Effector CD8-positive, alpha-beta T cell (primary cell): Measurements from ENCODE around the gene BCR.

Experiments
- DNase-seq: peaks from one replicate; lab custom pipeline; 2025; lab: John Stamatoyannopoulos, UW

BCR gene

DNA sequence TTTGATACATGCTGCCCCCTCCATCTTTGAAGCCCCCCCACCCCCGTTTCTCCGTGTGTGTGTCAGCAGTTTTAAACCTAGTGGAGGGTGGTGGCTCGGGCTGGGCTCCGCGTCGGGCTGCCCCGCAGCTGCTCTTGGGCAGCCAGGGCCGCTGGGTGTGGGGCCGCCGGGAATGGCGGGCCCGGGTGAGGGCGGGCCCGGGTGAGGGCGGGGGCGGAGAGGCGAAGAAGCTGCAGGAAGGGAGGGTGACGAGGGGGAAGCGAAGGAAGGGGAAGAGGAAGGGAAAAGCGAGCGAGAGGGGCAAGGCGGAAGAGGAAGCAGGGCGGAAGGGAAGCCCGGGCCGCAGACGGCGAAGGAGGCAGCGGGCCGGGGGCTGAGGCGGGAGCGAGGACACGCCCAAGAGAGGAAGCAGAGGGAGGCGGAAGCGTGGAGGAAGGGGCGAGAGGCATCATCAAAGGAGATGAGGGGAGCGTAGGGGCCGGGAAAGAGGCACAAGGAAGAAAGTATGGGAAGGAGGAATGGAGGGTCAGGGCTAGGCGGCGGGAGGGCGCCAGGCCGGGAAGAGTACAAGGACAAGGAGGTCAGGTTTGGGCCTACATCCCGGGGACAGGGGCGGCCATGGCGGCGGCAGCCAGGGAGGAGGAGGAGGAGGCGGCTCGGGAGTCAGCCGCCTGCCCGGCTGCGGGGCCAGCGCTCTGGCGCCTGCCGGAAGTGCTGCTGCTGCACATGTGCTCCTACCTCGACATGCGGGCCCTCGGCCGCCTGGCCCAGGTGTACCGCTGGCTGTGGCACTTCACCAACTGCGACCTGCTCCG lies 82.4 kb downstream of the BCR start:
- no peak for DNase-seq

- DNase-seq = no peak
Measured at GRCh38 chr22:23263651-23264555, 83.6 kb downstream of the BCR start.

DNA sequence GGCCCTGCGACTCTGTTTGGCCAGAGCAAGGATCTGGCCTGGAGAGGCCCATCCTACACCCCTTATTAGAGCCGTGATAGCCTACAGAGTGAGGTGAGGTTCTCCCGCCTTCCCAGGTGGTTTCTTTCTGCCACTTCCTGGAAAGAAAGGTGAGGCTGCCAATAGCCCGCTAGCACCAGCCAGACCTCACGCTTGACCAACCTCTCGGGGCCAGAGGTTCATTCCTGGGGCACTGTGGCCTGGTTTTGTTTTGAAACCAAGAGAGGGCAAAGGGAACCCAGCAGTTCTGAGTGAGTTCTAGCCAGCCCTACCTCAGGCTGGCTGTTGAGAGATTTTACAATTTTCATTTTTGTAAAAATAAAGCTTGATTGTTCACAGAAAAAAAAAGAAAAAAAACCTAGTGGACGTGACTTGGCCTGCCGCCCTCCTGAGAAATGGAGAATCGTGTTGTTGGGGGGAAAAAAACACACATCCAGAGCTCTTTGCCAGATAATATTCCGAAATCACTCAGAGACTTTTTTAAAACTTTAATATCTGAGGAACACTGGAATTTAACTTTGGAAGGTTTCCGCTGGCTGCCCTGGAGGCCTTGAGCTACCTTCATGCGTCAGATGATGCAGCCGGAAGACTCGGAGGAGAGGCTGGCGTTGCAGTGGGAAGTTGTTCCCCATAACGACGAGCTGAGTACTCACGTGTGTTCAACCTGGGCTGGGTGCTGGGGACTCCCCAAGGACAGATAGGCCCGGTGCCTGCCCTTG lies 84.5 kb downstream of the BCR start:
- no peak for DNase-seq

- no peak for DNase-seq
Measured at GRCh38 chr22:23265368-23265700, 85.0 kb downstream of the BCR start.

DNA sequence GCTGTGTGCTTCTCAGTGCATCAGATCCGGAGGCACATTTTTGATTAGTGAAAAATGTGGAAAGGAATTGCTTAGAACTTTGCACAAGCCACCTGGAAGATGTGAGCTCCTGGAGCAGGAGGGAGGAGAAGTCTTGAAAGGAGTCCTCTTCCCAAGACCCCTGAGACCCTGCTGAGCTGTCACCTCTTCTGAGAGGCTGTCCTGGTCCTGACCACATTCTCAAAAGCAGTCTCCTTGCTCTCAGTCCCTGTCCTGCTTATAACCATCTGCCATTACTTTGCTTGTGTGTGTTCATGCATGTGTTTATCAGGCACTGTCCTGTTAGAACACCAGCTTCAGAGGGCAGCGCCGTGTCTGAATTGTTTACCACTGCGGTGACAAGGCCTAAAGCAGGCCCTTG lies 86.5 kb downstream of the BCR start:
- DNase-seq = no peak

GRCh38 chr22:23267226-23268043 lies 87.1 kb downstream of the BCR start:
- DNase-seq = no peak

DNA sequence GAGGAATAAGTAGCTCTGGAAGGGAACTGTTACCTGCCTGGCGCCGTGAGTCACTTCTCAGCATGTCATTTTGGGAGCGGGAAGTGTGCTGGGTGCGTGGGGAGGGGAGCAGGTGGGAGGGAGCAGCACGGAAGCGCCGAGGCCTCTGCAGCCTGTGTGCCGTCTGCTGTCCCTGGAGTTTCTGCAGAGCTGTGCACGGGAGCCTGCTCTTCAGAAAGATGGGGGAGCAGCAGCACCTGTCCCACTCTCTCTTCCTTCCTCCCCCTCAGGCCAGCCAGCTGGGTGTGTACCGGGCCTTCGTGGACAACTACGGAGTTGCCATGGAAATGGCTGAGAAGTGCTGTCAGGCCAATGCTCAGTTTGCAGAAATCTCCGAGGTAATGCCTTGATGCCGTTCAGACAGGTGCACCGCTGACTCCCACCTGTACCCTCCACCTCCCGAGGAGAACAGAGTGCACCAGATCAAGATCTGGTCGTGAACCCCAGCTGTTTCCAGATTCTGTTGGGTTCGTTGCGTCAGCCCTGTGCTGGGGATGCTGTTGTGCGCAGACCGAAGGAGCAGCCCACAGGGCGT lies 87.9 kb downstream of the BCR start:
- no peak for DNase-seq

DNA sequence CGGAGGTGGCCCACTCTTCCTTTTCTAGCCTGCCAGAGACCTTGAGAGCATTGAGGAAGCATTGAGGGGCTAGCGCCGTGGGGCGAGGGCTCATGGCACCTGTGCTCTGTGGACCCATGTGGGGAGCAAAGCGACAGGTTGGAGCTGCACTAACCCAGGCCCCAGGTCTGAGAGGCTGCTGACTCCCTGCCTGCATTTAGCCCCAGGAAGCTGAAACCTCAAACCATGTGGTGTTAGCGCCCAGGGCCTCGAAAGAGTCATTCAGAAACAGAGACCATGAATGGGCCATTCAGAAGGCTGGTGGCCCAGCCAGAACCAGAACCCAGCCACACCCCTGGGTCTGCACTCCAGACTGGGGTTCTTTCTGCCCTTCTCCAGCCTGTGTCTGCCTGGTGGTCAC lies 88.6 kb downstream of the BCR start:
- no peak for DNase-seq

DNA sequence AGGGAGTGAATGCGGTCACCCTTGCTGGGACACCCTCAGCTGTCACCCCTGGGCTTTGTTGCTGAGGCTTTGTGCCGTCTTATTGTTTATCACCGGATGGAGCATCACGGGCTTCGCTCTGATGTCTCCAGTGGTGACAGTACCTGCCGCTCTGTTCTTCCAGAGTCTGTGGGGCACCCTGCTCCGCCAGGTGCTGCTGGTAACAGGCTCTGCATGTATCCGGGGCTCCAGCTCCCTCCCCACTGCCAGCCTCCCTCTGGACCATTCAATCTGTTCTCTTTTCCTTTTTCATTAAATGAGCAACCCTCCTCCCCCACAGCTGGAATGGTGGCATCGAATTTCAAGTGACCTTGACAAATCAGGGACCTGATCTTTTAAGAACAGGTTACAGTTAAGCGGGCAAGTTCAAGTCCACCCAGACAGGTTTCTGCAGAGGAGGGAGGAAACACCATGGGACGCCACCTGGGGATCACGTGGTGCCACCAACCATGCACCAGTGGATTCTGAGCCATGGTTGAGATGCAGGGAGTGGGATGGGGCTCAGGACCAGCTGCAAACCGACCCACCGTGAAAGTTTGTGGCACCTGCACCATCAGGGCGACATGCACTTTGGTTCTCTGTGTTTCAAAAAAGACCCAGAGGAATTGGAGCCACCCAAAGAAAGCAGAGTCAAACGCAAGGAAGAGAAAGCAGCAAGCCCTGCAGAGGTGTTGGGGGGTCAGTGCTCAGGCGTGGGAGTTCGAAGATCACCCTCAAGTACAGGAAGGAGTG lies 89.3 kb downstream of the BCR start:
- DNase-seq = no peak

- DNase-seq = no peak
Measured at GRCh38 chr22:23270212-23270733, 90.0 kb downstream of the BCR start.

DNA sequence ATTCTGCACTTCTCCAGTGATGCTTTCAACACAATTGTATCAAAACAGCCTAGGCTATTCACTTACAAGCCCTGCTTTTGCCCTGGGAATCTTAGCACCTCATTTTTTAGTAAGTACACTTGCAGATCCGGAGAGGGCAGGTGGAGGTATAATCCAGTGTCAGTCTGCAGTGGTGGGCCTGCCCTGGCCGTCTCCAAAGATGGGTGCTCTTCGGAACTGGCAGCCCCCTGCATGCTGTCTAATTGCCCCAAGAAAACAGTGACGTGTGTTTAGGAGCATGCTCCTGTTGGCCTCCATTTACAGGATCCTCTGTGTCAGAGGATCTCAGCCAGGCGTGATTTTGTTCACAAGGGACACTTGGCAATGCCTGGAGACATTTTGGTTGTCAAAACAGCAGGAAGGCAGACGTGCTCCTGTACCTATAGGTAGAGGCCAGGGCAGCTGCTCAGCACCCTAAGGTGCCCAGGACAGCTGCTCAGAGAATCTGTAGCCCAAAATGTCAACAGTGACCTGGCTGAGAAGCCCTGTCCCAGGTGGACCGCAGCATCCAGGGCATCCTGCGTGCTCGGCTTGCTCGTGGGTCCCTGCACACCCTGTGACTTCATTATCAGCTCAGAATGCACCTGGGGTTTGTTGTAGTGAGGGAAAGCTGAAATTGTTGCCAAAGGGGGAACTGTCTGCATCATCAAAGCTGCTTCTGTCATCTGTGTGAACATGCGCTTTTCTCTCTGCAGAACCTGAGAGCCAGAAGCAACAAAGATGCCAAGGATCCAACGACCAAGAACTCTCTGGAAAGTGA lies 90.7 kb downstream of the BCR start:
- DNase-seq = no peak

DNA sequence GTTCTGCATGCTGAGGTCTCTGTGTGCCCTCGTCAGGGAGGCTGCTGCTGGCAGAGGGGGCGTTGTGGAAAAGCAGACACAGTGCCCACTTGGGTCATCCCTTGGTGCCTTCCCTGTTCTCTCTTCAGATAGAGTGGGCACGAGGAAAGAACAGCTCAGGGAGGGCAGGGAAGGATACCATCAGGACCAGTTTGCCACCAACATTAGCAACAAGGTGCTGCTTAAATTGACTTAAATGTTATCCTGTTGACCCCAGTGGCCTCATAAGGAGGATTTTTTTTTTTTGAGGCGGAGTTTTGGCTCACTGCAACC lies 91.2 kb downstream of the BCR start:
- DNase-seq = no peak

DNA sequence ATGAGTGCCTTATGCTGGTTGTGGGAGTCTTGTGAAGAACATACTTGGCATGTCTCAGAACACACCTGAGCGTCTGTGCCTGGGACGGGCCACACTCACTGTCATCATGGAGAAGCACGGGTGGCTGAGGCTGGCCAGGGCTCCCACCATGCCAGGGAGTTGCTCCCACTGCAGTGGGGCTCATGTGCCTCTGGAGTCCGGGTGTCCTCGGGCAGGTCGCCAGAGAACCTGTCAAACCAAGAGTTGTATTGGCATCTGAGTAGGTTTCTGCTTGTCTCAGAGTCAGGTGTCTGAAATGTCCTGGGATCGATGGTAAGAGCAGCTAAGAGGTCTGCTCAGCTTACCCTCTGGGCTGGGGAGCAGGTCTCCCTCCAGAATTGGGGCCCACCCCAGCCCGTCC lies 92.1 kb downstream of the BCR start:
- DNase-seq = no peak

GRCh38 chr22:23272834-23273233 lies 92.5 kb downstream of the BCR start:
- no peak for DNase-seq

GRCh38 chr22:23273445-23274145 lies 93.3 kb downstream of the BCR start:
- no peak for DNase-seq

GRCh38 chr22:23274146-23274526 lies 93.8 kb downstream of the BCR start:
- no peak for DNase-seq

DNA sequence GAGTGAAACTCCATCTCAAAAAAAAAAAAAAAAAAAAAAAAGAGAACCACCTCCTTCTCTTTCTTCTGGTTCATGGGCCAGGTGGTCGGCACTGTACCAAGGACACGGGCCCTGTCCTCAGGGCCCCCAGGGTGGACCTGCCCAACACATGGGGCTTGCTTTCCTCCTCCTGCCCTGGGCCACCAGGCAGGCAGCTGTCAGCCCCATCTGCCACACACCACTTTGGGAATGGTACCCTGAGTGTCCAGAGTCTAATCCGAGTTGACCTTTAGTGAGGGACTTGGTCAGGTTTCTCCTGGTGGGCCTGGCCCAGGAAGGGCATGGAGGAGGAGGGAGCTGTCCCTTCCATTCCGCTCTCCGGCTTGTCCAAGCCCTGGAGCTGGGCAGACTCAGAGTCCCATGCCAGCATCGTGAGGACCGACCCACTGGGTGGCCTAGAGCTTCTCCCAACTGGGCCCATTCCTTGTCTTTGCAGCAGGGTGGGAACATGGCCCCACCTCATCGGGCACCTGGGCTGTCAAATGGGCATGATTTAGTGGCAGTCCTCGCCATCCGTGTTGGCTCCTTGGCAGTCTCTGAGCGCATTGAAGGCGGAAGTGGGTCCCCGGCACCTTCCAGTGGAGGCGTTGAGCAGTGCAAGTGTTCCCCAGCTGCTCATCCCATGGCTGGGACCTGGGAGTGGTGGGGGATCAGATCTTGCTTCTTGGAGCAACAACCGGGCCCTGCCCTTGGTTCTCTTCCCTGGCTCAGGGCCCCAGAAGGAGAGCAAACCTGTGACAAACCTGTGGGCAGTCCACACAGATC lies 94.8 kb downstream of the BCR start:
- no peak for DNase-seq

DNA sequence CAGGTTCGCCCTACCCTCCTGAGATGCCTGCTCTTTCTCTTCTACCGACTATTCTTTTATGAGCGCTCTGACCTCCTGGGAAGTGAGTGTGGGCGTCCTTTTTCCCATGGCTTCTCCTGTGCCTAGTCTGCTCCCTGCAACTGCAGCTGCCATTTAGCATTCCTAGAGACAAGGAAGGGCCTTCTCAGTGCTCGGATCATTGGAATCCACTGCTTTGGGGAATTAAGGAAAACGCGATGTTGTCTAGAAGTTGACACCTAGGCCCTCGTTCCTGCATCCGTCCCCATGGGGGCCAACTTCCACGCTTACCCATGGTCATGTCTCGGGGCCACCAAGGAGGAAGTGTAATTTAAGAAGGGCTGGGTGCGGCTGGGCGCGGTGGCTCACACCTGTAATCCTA lies 95.4 kb downstream of the BCR start:
- DNase-seq = no peak
